8988T (cell line): ENCODE data around the gene CEACAM1.
"Not testable (repeated sequence)": the region's sequence is repeated elsewhere in the genome, so short reads cannot be mapped to it uniquely, and the experiment has no call there.

Experiments
- DNase-seq: peaks from one replicate; pipeline ENCODE4 v3.0.0; 2011

Gene CEACAM1

GRCh38 chr19:42528354-42529247, at the start of gene CEACAM1:
CEACAM1 (minus strand) TSS chr19:42528481; CDS start chr19:42528374, 107 bp downstream.
- DNase-seq = no peak

GRCh38 chr19:42577016-42577415, 48.7 kb upstream of the CEACAM1 start:
- DNase-seq = no peak

- DNase-seq = no peak
These were observed 48.0 kb upstream of the CEACAM1 start for GRCh38 chr19:42576241-42576640.

GRCh38 chr19:42573642-42574041, 45.4 kb upstream of the CEACAM1 start:
- no peak for DNase-seq

GRCh38 chr19:42571116-42571515, 42.8 kb upstream of the CEACAM1 start:
- DNase-seq = no peak

GRCh38 chr19:42569193-42569592, 40.9 kb upstream of the CEACAM1 start:
- DNase-seq = no peak

- DNase-seq = no peak
These were observed 39.7 kb upstream of the CEACAM1 start for GRCh38 chr19:42568006-42568405.

- no peak for DNase-seq
These were observed 39.3 kb upstream of the CEACAM1 start for GRCh38 chr19:42567567-42567966.

GRCh38 chr19:42563352-42564210, 35.3 kb upstream of the CEACAM1 start:
- no peak for DNase-seq

GRCh38 chr19:42561512-42561911, 33.2 kb upstream of the CEACAM1 start:
- DNase-seq = no peak

- no peak for DNase-seq
These were observed 32.5 kb upstream of the CEACAM1 start for GRCh38 chr19:42560731-42561130.

GRCh38 chr19:42558450-42559150, 30.3 kb upstream of the CEACAM1 start:
- no peak for DNase-seq

- DNase-seq = not testable (repeated sequence)
These were observed 29.1 kb upstream of the CEACAM1 start for GRCh38 chr19:42557386-42557871.

- DNase-seq = no peak
These were observed 27.5 kb upstream of the CEACAM1 start for GRCh38 chr19:42555801-42556200.

GRCh38 chr19:42555317-42555716, 27.0 kb upstream of the CEACAM1 start:
- DNase-seq = no peak

- no peak for DNase-seq
These were observed 25.8 kb upstream of the CEACAM1 start for GRCh38 chr19:42554046-42554575.

GRCh38 chr19:42553292-42554045, 25.2 kb upstream of the CEACAM1 start:
- no peak for DNase-seq

- no peak for DNase-seq
These were observed 24.1 kb upstream of the CEACAM1 start for GRCh38 chr19:42552086-42553065.

- DNase-seq = not testable (repeated sequence)
These were observed 22.2 kb upstream of the CEACAM1 start for GRCh38 chr19:42550521-42550920.

GRCh38 chr19:42549067-42549466, 20.8 kb upstream of the CEACAM1 start:
- not testable (repeated sequence) for DNase-seq

GRCh38 chr19:42548552-42548951, 20.3 kb upstream of the CEACAM1 start:
- DNase-seq = no peak
